GM12878 (cell line): Measurements from ENCODE around the gene FAF1. TPM values are rescaled to one million over a fixed set of nuclear protein-coding genes. Genes with fewer than 3 reads are reported as not detected.

Experiments
- ASH2L ChIP-seq: fragments of 300-600, 200-600 bp; sonication (generic); IDR thresholded peaks from 2 replicates; pipeline ENCODE4 v1.6.1; 2017; ENCODE audit warnings: low read depth, mild to moderate bottlenecking, borderline replicate concordance
- ATF2 ChIP-seq: IDR thresholded peaks from 2 replicates; pipeline ENCODE4 v1.6.1; 2012; ENCODE audit warnings: low read length, inconsistent platforms
- ATF3 ChIP-seq: IDR thresholded peaks from 2 replicates; pipeline ENCODE4 v1.6.1; 2011; ENCODE audit warnings: low read depth, mild to moderate bottlenecking, low read length, moderate library complexity, borderline replicate concordance; ENCODE audit errors: extremely low read depth
- BRCA1 ChIP-seq: IDR thresholded peaks from 2 replicates; pipeline ENCODE4 v1.6.1; 2011; ENCODE audit warnings: low read depth, low read length, improper control_type of control experiment
- CBX5 ChIP-seq: sonication (generic); IDR thresholded peaks from 2 replicates; pipeline ENCODE4 v1.6.1; 2016; ENCODE audit warnings: low read depth, moderate library complexity, mild to moderate bottlenecking, inconsistent platforms
- ESRRA ChIP-seq: IDR thresholded peaks from 2 replicates; pipeline ENCODE4 v1.6.1; 2012; ENCODE audit warnings: mild to moderate bottlenecking, low read length, improper control_type of control experiment
- FOXM1 ChIP-seq: IDR thresholded peaks from 2 replicates; pipeline ENCODE4 v1.6.1; 2012; ENCODE audit warnings: low read depth, mild to moderate bottlenecking, inconsistent platforms, low read length, moderate library complexity
- IKZF1 ChIP-seq: fragments of 450-650 bp; conservative IDR thresholded peaks from 2 replicates; pipeline ENCODE4 v1.6.1; 2017; ENCODE audit warnings: antibody characterized with exemption, mild to moderate bottlenecking
- IKZF2 ChIP-seq, 2 experiments: fragments of 450-650 bp; IDR thresholded peaks; 2 replicates each; pipeline ENCODE4 v1.6.1; 2017; ENCODE audit warnings: mild to moderate bottlenecking in 2 of 2, moderate library complexity in 2 of 2
- JUNB ChIP-seq: IDR thresholded peaks from 2 replicates; pipeline ENCODE4 v1.6.1; 2016; ENCODE audit warnings: antibody characterized with exemption, mild to moderate bottlenecking
- NFYB ChIP-seq: IDR thresholded peaks from 2 replicates; pipeline ENCODE4 v1.6.1; 2011; ENCODE audit warnings: low read depth, mild to moderate bottlenecking, low read length, improper control_type of control experiment, moderate library complexity; ENCODE audit not compliant: insufficient read depth
- NKRF ChIP-seq: fragments of 450-650 bp; conservative IDR thresholded peaks from 2 replicates; pipeline ENCODE4 v1.6.1; 2017; ENCODE audit warnings: mild to moderate bottlenecking, moderate library complexity
- NRF1 ChIP-seq: conservative IDR thresholded peaks from 2 replicates; pipeline ENCODE4 v1.6.1; 2011; ENCODE audit warnings: mild to moderate bottlenecking, low read depth, low read length, improper control_type of control experiment
- PBX3 ChIP-seq: IDR thresholded peaks from 2 replicates; pipeline ENCODE4 v1.6.1; 2011; ENCODE audit warnings: mild to moderate bottlenecking, low read depth, low read length, moderate library complexity; ENCODE audit not compliant: insufficient replicate concordance
- POU2F2 ChIP-seq: IDR thresholded peaks from 3 replicates; pipeline ENCODE4 v1.6.1; 2011; ENCODE audit warnings: low read depth, mild to moderate bottlenecking, low read length, borderline replicate concordance
- RAD21 ChIP-seq: IDR thresholded peaks from 2 replicates; pipeline ENCODE4 v1.6.1; 2011; ENCODE audit warnings: mild to moderate bottlenecking, low read depth, low read length, moderate library complexity; ENCODE audit not compliant: insufficient read depth
- SMAD1 ChIP-seq: fragments of 450-650 bp; IDR thresholded peaks from 2 replicates; pipeline ENCODE4 v1.6.1; 2018; ENCODE audit warnings: mild to moderate bottlenecking, low read depth; ENCODE audit not compliant: partially characterized antibody
- SPI1 ChIP-seq: IDR thresholded peaks from 2 replicates; pipeline ENCODE4 v1.6.1; 2011; ENCODE audit warnings: low read depth, mild to moderate bottlenecking, low read length, moderate library complexity, borderline replicate concordance; ENCODE audit not compliant: insufficient read depth
- ZBED1 ChIP-seq: IDR thresholded peaks from 2 replicates; pipeline ENCODE4 v1.6.1; 2016; ENCODE audit warnings: borderline replicate concordance
- ZBTB40 ChIP-seq: fragments of 450-650 bp; IDR thresholded peaks from 2 replicates; pipeline ENCODE4 v1.6.1; 2016; ENCODE audit warnings: mild to moderate bottlenecking, moderate library complexity, borderline replicate concordance
- polyA plus RNA-seq, 11 experiments: library from polyadenylated mRNA; depleted of rRNA in 4 of 11; unstranded in 6 of 11; stranded (reverse) in 5 of 11; fragments of >200 nt; fragmentation: Nextera tagmentation in 4 of 11; fragmentation: Illumina TruSeq in 1 of 11; extraction: Ambion mirVana in 4 of 11; extraction: Trizol in 1 of 11; gene quantifications; 1 replicate in 1 of 11; 2 replicates in 10 of 11; pipeline versions ENCODE4 v1.2.1 to v1.2.3, GENCODE V29; 2011 to 2016; ENCODE audit warnings: inconsistent platforms in 2 of 11, missing spikeins in 2 of 11, low read depth in 1 of 11
- total RNA-seq, 4 experiments: library from RNA; depleted of rRNA in 3 of 4; stranded (reverse); fragments of >200 nt in 3 of 4; fragmentation: Illumina TruSeq in 1 of 4; extraction: Trizol in 1 of 4; gene quantifications; 2 replicates each; pipeline versions ENCODE4 v1.2.1 to v1.2.3, GENCODE V29; 2013 to 2021

FAF1 gene
- total and polyA plus RNA-seq, 10 of the 15 experiments (the other 5 are each of a cell fraction or from before 2014, with no cell fraction given), result 8.6 to 54.5 (median 23.7) TPM

GRCh38 chr1:50968821-50969610 lies 8.9 kb upstream of the FAF1 start (continued):
- TF ChIP-seq RAD21, result no peak
- TF ChIP-seq NKRF, result peak; percentile 43; the same call in 1 of the 2 replicates
- no peak for TF ChIP-seq ATF2
- TF ChIP-seq ZBED1, result no peak
- no peak for TF ChIP-seq IKZF2 (IDR thresholded peaks at IDR 0.05)
- no peak for TF ChIP-seq BRCA1
- no peak for TF ChIP-seq ESRRA
- peak; percentile 47 for TF ChIP-seq IKZF1
- 0 out of 2 replicates have a peak, but pooled peaks have one; percentile 12 for TF ChIP-seq CBX5
- 0 out of 3 replicates have a peak, but pooled peaks have one; percentile 31 for TF ChIP-seq POU2F2
- TF ChIP-seq NRF1, result no peak
- TF ChIP-seq ZBTB40, result no peak
- TF ChIP-seq JUNB, result no peak
- TF ChIP-seq SMAD1, result no peak
- no peak for TF ChIP-seq PBX3
- no peak for TF ChIP-seq NFYB
- TF ChIP-seq SPI1, result no peak
- no peak for TF ChIP-seq ASH2L
- peak; percentile 44; the same call in 1 of the 2 replicates for TF ChIP-seq FOXM1
- no peak for TF ChIP-seq ATF3
